Mucosa of rectum (tissue), 2 donors: Measurements from ENCODE around the gene FAM24B.

ENCODE experiments used
- H3K27ac ChIP-seq, 2 donors: one replicate each; pipeline ENCODE4 v1.7.0; 2013; ENCODE audit warnings: inconsistent platforms in 2 of 2, low read depth in 2 of 2, low read length in 2 of 2
- H3K27me3 ChIP-seq, 2 donors: one replicate each; pipeline ENCODE4 v1.7.0; 2013; ENCODE audit warnings: low read length in 2 of 2; ENCODE audit not compliant: control insufficient read depth in 2 of 2, insufficient read depth in 2 of 2
- H3K36me3 ChIP-seq, 2 donors: one replicate each; pipeline ENCODE4 v1.7.0; 2013; ENCODE audit warnings: low read length in 2 of 2; ENCODE audit not compliant: control insufficient read depth in 2 of 2, insufficient read depth in 2 of 2
- H3K4me1 ChIP-seq, 2 donors: one replicate each; pipeline ENCODE4 v1.7.0; 2013; ENCODE audit warnings: low read length in 2 of 2, mild to moderate bottlenecking in 1 of 2; ENCODE audit not compliant: control insufficient read depth in 2 of 2, insufficient read depth in 2 of 2
- H3K4me3 ChIP-seq, 2 donors: one replicate each; pipeline ENCODE4 v1.7.0; 2013; ENCODE audit warnings: low read length in 2 of 2
- H3K9ac ChIP-seq, 2 donors: one replicate each; pipeline ENCODE4 v1.7.0; 2013; ENCODE audit warnings: low read length in 2 of 2, low read depth in 1 of 2, mild to moderate bottlenecking in 1 of 2
- H3K9me3 ChIP-seq, 2 donors: one replicate each; pipeline ENCODE4 v1.7.0; 2013; ENCODE audit warnings: low read length in 2 of 2; ENCODE audit not compliant: control insufficient read depth in 2 of 2
- donor health status: healthy.
- donor health status: Normal muscosa, but diverticular disease.

FAM24B gene

GRCh38 chr10:122828716-122829255 lies 50.6 kb downstream of the FAM24B start:
- Histone ChIP-seq H3K4me3 (no peak overlapping the region), H3K27ac (no peak overlapping the region), H3K36me3 (no peaks in the 10 kb centered on the region), H3K9ac (no peak overlapping the region), H3K9me3 (no peaks in the 10 kb centered on the region), H3K27me3 (no peaks in the 10 kb centered on the region), H3K4me1 (no peaks in the 10 kb centered on the region)

GRCh38 chr10:122827302-122827701 lies 52.1 kb downstream of the FAM24B start:
- Histone ChIP-seq H3K9me3 (no peaks in the 10 kb centered on the region), H3K4me3 (no peak overlapping the region), H3K4me1 (no peaks in the 10 kb centered on the region), H3K9ac (no peak overlapping the region), H3K36me3 (no peaks in the 10 kb centered on the region), H3K27me3 (no peaks in the 10 kb centered on the region), H3K27ac (no peak overlapping the region)

GRCh38 chr10:122822973-122823690 lies 56.2 kb downstream of the FAM24B start:
- Histone ChIP-seq H3K9ac (no peak overlapping the region), H3K36me3 (no peaks in the 10 kb centered on the region), H3K4me3 (no peak overlapping the region), H3K27me3 (peaks cover 0 to 5% of the 10 kb centered on the region in 2 donors), H3K9me3 (no peaks in the 10 kb centered on the region), H3K27ac (no peak overlapping the region), H3K4me1 (no peaks in the 10 kb centered on the region)

GRCh38 chr10:122821808-122822207 lies 57.6 kb downstream of the FAM24B start:
- peaks cover 0 to 5% of the 10 kb centered on the region in 2 donors for H3K27me3 ChIP-seq
- H3K4me1 ChIP-seq: no peaks in the 10 kb centered on the region
- H3K27ac ChIP-seq: no peak overlapping the region
- H3K36me3 ChIP-seq: no peaks in the 10 kb centered on the region
- H3K9ac ChIP-seq: no peak overlapping the region
- no peak overlapping the region for H3K4me3 ChIP-seq
- H3K9me3 ChIP-seq: no peaks in the 10 kb centered on the region

- Histone ChIP-seq H3K9me3 (no peaks in the 10 kb centered on the region), H3K4me1 (no peaks in the 10 kb centered on the region), H3K27ac (no peak overlapping the region), H3K9ac (no peak overlapping the region), H3K4me3 (no peak overlapping the region), H3K27me3 (peaks cover 0 to 8% of the 10 kb centered on the region in 2 donors), H3K36me3 (no peaks in the 10 kb centered on the region)
Observed at GRCh38 chr10:122815458-122815857, 63.9 kb downstream of the FAM24B start.

- no peaks in the 10 kb centered on the region for H3K36me3 ChIP-seq
- H3K9ac ChIP-seq: no peak overlapping the region
- H3K4me3 ChIP-seq: no peak overlapping the region
- no peak overlapping the region for H3K27ac ChIP-seq
- H3K27me3 ChIP-seq: peaks cover 0 to 8% of the 10 kb centered on the region in 2 donors
- H3K4me1 ChIP-seq: no peaks in the 10 kb centered on the region
- H3K9me3 ChIP-seq: no peaks in the 10 kb centered on the region
Observed at GRCh38 chr10:122814493-122814892, 64.9 kb downstream of the FAM24B start.

GRCh38 chr10:122812751-122813150 lies 66.6 kb downstream of the FAM24B start:
- Histone ChIP-seq H3K27me3 (peaks cover 0 to 3% of the 10 kb centered on the region in 2 donors), H3K4me1 (no peaks in the 10 kb centered on the region), H3K9ac (no peak overlapping the region), H3K9me3 (no peaks in the 10 kb centered on the region), H3K27ac (no peak overlapping the region), H3K4me3 (no peak overlapping the region), H3K36me3 (no peaks in the 10 kb centered on the region)

GRCh38 chr10:122802282-122802681 lies 77.1 kb downstream of the FAM24B start:
- Histone ChIP-seq H3K4me1 (no peaks in the 10 kb centered on the region), H3K27me3 (no peaks in the 10 kb centered on the region), H3K36me3 (no peaks in the 10 kb centered on the region), H3K9ac (no peak overlapping the region), H3K27ac (no peak overlapping the region), H3K9me3 (no peaks in the 10 kb centered on the region), H3K4me3 (no peak overlapping the region)
